Medulla oblongata (tissue), 1 donor: Measurements from ENCODE around the gene ARHGAP22.
"Not testable (repeated sequence)": the region's sequence is repeated elsewhere in the genome, so short reads cannot be mapped to it uniquely, and the experiment has no call there.

Experiments
- DNase-seq: peaks from one replicate; pipeline ENCODE4 v3.0.0-alpha.2; 2015; ENCODE audit errors: extremely low spot score

ARHGAP22 gene

DNA sequence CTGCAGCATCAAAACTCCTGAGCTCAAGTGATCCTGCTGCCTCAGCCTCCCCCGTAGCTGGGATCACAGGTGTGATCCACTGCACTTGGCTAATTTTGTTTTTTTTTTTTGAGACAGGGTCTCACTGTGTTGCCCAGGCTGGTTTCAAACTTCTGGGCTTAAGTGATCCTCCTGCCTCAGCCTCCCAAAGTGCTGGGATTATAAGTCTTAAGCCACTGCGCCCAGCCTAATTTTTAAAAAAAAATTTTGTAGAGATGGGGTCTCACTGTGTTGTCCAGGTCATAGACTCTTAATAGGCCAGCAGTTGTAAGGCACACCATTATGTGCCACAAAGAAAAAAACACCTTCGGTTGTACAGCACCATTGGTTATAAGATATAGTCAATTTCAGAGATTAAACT, 176.0 kb downstream of the ARHGAP22 start:
- DNase-seq, result no peak

DNA sequence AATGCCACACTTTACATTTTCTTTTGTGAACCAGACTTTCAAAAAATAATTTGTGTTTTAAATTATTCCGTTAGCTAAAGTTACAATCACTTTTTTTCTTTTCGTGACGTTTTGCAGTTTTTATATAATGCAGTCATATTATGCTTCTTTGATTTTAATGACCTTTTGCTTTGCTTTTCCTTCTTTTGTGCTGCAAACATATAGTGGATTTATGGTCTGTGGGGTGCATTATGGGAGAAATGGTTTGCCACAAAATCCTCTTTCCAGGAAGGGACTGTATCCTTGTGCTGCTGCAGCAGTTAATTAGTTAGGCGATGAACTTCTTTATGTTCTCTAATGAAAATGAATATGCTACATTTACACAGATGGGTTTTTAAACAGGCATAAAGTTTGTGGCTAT, 181.0 kb downstream of the ARHGAP22 start:
- no peak for DNase-seq

DNA sequence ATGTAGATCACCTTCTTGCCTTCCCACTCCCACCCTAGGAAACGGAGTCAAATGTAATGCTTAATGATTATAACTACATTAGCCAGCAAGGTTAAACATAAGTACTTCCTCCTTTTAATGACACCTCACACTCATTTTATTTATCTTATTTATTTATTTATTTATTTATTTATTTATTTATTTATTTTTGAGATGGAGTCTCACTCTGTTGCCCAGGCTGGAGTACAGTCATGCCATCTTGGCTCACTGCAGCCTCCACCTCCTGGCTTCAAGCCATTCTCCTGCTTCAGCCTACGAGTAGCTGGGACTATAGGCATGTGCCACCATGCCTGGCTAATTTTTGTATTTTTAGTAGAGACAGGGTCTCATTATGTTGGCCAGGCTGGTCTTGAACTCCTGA, 183.0 kb downstream of the ARHGAP22 start:
- DNase-seq, result not testable (repeated sequence)

DNA sequence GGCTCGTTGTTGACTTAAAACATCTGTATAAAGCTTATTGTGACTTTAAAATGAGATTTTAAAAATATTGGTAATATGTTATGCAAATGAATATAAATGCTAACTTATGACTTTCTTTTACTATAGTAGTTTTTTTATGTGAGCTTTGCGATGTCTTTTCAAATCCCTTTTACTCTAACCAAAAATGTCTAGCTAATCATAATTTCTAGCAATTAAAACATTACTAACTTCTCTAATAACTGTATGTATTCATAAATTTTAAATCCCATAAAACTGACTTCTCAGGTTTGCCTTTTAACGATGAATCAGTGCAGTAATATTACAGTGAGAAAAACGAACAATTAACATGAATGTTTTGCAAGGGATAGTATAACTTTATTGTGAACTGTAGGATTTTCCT, 185.2 kb downstream of the ARHGAP22 start:
- DNase-seq, result no peak

DNA sequence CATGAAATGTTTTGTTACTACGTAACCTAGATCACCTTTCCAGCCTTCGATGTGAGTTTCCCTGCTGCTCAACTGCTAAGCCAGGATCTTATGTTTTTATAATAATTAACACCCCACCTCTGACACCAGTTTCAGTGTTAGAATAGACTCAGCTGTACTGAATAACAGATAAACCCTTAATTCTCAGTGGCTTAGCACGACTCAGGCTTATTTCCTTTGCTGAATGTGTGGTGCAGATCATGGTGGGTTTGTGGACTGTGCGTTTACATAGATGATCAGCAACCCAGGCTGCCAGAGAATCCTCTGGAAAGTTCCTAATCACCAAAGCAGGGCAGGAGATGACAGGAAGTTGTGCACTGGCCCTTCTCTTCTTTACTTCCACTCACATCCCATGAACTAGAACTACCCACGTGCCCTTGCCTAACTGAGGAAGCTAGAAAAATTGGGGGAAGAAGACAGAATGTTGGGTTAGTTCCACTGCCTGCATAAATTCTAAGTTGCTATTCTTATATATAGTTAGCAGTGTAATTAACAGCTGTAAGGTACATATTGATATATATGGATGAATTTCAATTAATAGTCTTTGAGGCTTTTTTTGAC, 186.6 kb downstream of the ARHGAP22 start:
- peak; percentile 40 for DNase-seq

DNA sequence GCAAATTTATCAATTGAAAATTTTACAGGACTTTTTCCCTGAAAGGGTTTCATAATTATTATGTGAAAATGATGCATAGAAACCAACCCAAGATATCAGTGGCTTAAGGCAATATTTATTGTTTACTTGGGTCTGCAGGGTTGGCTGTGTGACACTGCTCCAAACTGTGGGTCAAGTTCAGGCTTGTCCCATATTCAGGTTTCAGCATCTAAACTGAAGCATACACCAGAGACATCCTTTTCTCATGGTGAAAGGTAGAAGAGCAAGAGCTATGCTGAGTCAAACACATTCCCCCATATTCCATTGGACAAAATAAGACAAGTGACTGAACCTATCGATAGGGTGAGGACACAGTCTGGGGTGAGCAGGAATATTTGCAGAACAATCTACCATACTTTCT, 187.5 kb downstream of the ARHGAP22 start:
- DNase-seq, result no peak

DNA sequence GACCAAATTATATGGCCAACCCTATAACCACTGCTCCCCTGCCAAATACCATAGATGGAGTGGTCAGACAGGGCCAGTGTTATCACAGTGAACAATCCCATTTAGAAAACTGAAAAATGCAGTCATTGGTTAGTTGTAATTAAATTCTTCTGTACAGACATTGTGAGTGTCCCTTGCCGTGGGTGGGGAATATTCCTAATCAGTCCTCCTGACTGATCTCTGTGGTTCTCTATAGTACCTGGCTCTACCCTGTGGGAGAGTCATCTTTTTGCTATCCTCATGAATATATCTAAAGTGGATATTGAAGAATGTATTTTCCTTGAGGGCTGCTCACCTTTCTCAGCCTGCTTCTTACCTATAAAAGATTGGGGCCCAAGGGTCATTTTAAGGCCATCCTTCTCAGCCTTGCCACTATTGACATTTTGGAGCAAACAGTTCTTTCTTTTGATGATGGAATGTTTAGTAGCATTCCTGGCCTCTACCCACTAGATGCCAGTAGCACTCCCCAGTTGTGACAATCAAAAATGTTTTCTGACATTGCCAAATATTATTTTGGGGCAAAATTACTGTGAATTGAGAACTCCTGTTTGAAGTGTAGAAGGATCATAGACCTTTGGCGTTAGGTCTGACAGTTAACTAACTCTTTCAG, 188.2 kb downstream of the ARHGAP22 start:
- DNase-seq, result no peak

DNA sequence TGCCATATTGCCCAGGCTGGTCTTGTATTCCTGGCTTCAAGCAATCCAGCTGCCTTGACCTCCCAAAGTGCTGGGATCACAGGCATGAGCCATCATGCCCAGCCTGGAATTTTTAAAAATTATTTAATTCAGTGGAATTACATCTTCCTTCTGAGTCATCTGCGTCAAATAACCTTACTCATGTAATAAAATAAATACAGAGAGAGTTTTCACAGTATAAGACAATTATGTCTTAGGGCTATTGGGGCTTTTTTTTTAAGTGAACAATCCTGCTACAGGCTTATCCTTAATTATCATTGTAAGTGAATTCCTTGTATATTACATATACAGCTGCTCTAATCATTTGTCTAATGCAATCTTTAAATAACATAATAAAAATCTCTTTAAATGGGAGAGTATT, 190.1 kb downstream of the ARHGAP22 start:
- no peak for DNase-seq

DNA sequence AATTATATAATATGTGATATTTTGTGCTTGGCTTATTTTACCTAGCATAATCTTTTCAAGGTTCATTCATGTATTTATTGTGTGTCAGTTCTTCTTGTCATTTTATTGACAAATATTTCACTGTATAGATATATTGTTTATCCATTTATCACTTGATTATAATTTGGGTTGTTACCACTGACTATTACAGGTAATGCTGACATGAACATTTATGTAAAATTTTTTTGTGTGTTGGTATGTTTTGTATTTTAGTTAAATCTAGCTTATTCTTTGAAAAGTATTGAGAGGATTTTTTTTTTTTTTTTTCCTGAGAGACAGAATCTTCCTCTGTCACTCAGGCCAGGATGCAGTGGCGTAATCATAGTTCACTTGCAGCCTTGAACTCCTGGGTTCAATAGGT, 190.7 kb downstream of the ARHGAP22 start:
- no peak for DNase-seq

DNA sequence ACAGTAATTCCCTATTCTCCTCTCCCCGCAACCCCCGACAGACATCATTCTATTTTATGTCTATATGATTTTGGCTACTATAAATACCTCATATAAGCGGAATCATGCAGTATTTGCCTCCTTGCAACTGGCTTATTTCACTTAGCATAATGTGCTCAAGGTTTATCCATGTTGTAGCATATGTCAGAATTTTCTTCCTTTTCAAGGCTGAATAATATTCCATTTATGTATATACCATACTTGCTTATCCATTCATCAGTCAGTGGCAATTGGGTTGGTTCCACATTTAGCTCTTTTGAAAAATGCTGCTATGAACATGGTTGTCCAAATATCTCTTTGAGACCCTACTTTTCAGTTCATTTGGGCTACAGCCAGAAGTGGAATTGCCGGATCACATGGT, 191.9 kb downstream of the ARHGAP22 start:
- no peak for DNase-seq

DNA sequence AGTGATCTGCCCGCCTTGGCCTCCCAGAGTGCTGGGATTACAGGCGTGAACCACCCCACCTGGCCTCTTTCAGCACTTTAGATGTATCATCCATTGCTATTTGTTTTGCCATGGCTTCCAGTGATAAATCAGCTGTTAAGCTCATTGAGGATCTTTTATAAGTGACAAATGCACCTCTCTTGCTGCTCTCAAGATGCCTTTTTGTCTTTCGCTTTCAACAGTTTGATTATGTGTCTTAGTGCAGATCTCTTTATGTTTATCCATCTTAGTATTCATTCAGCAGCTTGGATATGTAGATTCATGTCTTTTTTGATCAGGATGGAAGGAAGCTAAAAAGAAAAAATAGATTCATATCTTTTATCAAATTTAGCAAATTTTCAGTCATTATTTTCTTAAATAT, 192.8 kb downstream of the ARHGAP22 start:
- DNase-seq, result no peak

DNA sequence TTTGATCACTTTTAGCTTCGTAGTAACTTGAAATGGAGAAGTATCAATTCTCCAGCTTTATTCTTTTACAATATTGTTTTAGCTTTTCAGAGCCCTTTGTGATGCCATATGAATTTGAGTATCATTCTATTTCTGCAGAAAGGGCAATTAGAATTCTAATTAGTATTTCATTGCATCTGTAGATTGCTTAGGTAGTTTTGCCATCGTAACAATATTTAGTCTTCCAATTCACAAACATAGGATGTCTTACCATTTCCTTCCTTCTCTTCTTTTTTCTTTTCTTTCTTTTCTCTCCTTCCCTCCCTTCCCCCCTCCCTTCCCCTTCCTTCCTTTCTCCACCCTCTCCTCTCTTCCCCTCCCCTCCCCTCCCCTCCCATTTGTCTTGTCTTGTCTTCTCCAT, 193.4 kb downstream of the ARHGAP22 start:
- DNase-seq, result no peak

DNA sequence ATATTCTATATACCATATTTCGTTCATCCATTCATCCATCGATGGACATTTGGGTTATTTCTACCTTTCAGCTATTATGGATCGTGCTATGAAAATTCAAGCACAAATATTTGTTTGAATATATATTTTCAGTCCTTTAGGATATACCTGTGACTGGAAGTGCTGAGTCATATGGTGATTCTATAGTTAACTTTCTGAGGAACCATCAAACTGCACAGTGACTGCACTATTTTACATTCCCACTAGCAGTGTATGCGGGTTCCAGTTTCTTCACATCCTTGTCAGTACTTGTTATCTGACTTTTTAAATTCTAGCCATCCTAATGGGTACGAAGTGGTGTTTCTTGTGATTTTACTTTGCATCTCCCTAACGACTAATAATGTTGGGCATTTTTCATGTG, 194.4 kb downstream of the ARHGAP22 start:
- no peak for DNase-seq

DNA sequence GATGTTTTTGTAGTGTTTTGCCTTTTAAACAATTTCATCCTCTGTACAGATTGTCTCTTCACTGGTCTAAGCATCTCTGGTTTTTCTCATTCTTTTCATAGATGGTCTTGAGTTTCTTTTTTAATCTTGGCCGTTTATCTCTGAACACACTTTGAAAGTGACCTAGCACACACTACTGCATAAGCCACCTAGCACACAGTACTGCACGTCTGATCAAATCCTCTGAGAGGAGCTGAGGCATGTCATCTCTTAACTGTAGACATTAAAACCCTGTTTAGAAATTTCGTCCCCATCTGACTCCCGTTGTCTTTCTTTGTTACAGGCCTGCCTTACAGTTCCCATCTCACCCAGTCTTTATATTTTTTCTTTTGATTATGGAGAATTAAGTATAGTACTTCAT, 198.2 kb downstream of the ARHGAP22 start:
- no peak for DNase-seq

DNA sequence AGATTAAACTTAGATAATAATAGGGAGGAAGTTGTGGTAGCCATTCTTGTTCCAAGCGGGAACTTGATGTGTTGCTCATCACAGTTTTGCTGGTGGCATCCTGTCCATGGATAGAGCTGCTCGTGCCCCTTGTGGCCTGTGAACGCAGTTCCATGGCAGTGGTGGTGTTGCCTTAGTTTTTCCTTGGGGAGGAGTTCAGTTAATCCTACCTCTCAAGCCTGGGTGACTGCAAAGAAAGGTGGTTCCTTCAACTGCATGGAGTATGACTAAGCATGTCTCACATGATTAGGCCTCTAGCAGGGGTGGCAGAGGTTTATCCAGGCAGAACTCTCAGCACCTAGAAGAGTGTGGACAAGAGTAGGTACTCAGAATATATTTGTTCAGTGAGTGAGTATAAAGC, 198.7 kb downstream of the ARHGAP22 start:
- DNase-seq, result no peak

DNA sequence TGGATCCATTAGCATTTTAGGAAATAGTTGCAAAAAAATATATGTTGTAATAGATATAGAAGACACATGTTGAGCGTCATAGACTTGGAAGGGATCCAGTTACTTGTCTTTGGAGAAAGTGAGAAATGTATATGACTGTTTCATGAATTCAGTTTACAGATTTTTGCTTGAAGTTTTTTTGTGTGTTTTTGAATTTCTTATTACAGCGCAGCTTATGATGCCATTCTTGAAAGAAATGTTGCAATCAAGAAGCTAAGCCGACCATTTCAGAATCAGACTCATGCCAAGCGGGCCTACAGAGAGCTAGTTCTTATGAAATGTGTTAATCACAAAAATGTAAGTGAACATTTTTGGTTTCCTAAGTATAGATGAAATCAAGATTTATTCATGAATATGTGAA, 200.2 kb downstream of the ARHGAP22 start:
- no peak for DNase-seq

DNA sequence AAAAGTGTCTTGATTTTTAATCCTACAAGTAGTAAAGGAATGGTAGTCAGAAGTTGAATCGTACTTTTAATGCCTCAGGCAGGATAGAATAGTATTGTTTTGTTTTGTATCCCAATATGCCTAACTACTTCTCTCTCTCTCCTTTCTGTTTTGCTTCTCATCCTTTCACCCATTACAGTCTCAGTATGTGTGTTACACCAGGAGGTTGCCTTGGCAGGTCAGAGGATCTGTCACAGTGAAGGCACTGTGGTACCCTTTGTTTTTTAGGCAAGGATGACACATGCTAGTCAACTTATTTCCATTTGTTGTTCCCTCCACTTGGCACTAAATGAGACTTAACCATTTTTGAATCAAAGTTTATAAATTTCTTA, 204.0 kb downstream of the ARHGAP22 start:
- DNase-seq, result peak; percentile 8

DNA sequence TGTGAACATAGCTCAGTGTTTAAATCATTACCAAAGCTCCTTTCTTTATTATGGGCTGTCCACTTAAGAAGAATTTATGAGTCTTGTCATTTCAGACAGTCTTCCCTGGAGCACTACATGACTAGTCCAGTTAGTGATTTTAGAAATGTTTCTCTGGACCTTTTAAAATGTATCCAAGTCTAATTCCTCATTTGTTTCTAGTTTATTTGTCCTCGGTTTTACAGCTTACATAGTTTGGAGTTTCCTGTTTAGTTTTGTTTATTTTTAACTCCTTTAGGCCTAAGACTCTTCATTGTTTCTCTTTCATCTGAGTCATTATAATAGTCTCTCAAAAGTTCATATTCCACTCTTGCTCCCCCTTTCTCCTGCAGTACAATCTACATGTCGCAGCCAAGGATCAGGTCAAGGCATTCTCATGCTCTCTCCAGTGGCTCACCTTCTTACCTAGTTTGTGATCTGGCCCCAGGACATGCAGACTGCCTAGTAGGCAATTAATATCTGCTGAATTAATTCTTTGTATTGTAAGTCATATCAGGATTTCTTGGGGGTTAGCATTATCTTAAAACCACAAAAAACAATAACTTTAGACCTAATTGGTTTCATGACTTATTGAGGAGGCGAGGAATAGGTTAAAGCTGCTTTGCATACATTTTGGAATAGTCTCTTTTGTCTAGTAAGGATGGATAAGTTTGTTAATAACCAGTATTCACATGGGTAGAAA, 204.6 kb downstream of the ARHGAP22 start:
- DNase-seq, result no peak

DNA sequence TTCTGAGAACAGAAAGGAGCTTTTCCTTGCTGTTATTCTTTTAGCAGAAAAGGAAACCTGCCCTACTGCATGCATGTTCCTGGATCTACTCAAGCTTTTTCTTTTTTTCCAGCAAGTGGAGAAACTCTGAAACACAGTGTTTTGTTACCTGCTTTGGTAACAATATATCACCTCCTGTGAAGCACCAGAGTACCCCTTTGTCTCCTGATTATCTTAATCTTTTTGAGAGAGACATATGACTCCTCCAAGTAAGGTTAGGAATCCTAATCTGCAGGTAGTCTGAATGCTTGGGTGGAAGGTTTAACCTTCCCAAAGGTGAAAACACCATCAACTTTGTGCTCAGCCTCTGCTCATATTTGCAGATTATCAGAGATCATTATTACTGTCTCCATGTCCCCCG, 205.3 kb downstream of the ARHGAP22 start:
- no peak for DNase-seq

DNA sequence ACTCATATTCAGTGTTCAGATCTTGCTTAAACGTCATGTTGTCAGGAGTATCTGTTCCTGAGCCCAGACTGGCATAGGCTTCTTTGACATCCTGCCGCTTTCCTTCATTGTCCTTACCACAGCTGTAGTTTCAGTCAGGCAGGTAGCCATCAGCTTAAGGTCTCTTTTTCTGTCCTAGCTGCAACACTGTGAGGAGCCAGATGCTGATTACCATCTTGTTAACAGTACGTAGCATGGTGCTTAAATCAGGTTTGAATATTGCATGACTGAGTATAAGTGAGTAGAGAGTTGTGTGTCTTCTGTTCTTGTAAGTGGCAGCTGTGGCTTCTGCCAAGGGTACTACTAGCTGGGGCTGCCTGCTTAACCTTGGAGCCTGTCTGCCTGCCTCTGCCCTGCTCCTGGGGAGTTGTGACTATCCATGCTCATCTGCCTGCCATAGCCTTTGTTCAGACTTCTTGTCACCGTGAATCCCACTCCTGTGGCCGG, 205.8 kb downstream of the ARHGAP22 start:
- DNase-seq, result peak; percentile 14

DNA sequence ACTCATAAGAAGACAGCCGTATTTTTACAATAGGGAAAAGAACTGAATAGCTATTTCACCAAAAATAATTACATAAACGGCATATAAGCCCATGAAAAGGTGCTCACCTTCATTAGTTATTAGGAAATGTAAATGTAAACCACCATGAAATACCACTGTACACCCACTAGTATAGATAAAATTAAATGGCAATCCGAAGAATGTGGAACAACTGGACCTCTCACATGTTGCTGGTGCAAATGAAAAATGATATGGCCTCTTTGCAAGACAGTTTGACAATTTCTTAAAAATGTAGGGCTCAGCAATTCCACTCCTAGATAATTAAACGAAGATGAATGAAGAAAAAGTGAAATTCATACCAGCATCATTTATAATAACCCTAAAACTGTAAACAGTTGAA, 206.6 kb downstream of the ARHGAP22 start:
- no peak for DNase-seq
